ENCODE measurements around the gene FKBP11. TPM values are rescaled to one million over a fixed set of nuclear protein-coding genes. Genes with fewer than 3 reads are reported as not detected.

FKBP11 gene
- total RNA-seq, 1 donor from 2014 or later = 22.5 TPM

DNA sequence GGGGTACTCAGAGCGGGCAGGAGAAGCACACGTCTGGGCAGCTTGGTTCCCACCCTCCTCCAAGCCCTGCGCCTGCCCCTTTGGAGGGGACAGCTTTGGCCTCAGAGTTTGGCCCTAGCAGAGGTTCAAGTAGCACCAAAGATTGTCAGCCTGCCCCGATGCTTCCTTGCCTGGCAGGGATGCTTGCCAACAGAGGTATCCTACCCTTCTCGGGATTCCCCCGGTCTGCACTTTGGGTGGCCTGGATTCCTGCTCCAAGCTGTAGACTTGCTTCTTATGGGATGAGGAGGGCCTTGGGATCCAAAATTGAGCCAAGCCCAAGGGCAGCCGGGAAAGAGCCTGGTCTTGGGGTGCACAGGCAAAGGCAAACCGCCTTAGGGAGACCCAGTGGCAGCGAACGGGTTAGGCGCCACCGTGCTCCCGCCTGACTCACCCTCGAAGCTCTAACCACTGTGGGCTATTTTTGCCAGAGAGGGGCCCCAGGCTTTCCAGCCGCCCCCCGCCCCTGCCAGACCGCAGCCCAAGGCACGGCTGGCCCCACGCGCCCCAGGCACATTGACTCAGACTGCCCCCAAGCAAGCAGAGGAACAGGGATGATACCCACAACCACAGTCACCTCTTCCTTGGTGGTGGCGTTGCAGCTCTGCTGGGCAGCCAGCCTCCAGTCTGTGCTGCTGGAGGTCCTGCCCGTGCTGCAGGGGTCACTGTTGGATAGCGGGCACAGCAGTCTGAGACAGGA lies 47.1 kb upstream of the FKBP11 start:
- no peak for DNase-seq (ENCODE audit: low spot score, unreplicated experiment)
- Mint-ChIP-seq H3K4me3 (ENCODE audit: low read depth) (no peak overlapping the region), H3K36me3 (ENCODE audit: insufficient read depth) (no peaks in the 10 kb centered on the region), H3K27me3 (peaks cover 96% of the 10 kb centered on the region), H3K9me3 (ENCODE audit: low read depth) (no peaks in the 10 kb centered on the region), H3K4me1 (ENCODE audit: low read depth) (peaks cover 14% of the 10 kb centered on the region), H3K27ac (no peak overlapping the region)
- TF ChIP-seq, protein P1, sequence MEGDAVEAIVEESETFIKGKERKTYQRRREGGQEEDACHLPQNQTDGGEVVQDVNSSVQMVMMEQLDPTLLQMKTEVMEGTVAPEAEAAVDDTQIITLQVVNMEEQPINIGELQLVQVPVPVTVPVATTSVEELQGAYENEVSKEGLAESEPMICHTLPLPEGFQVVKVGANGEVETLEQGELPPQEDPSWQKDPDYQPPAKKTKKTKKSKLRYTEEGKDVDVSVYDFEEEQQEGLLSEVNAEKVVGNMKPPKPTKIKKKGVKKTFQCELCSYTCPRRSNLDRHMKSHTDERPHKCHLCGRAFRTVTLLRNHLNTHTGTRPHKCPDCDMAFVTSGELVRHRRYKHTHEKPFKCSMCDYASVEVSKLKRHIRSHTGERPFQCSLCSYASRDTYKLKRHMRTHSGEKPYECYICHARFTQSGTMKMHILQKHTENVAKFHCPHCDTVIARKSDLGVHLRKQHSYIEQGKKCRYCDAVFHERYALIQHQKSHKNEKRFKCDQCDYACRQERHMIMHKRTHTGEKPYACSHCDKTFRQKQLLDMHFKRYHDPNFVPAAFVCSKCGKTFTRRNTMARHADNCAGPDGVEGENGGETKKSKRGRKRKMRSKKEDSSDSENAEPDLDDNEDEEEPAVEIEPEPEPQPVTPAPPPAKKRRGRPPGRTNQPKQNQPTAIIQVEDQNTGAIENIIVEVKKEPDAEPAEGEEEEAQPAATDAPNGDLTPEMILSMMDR (IDR thresholded peaks at IDR 0.05; ENCODE audit: unreplicated experiment) = no peak

DNA sequence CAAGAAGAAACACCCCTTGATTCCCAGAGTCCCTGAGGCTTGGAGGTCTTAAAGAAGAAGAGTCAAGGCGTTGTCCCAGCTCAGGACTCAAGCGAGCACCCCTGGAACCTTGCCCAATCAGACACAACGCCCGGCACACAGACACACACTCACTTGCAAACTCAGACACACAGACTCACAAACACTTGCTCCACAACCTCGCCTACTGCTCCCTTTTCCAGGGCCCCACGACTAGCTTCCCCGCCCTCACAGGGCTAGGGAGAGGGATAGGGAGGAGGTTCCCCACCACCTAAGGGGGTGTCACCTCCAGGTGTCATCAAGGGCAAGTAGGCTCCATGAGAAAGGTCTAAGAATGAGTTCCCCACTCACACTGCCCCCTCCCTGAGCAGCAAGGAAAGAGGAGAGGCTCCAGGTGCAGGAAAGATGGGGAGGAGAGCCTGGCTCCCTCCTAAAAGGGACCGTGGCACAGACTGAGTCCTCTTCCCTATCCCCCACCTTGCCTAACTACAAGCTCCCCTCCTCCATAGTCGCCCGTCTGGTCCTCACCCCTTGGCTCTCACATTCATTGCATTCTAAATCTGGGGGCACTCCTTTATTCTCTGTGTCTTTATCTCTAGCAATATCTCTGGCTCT lies 45.5 kb upstream of the FKBP11 start:
- Mint-ChIP-seq H3K36me3 (ENCODE audit: insufficient read depth) (no peaks in the 10 kb centered on the region), H3K27ac (no peak overlapping the region), H3K9me3 (ENCODE audit: low read depth) (no peaks in the 10 kb centered on the region), H3K4me1 (ENCODE audit: low read depth) (peaks cover 14% of the 10 kb centered on the region), H3K4me3 (ENCODE audit: low read depth) (peak overlapping the region; percentile 64), H3K27me3 (peaks cover 88% of the 10 kb centered on the region)
- DNase-seq (ENCODE audit: low spot score, unreplicated experiment) = no peak
- TF ChIP-seq, protein P1 (IDR thresholded peaks at IDR 0.05; ENCODE audit: unreplicated experiment) = no peak

DNA sequence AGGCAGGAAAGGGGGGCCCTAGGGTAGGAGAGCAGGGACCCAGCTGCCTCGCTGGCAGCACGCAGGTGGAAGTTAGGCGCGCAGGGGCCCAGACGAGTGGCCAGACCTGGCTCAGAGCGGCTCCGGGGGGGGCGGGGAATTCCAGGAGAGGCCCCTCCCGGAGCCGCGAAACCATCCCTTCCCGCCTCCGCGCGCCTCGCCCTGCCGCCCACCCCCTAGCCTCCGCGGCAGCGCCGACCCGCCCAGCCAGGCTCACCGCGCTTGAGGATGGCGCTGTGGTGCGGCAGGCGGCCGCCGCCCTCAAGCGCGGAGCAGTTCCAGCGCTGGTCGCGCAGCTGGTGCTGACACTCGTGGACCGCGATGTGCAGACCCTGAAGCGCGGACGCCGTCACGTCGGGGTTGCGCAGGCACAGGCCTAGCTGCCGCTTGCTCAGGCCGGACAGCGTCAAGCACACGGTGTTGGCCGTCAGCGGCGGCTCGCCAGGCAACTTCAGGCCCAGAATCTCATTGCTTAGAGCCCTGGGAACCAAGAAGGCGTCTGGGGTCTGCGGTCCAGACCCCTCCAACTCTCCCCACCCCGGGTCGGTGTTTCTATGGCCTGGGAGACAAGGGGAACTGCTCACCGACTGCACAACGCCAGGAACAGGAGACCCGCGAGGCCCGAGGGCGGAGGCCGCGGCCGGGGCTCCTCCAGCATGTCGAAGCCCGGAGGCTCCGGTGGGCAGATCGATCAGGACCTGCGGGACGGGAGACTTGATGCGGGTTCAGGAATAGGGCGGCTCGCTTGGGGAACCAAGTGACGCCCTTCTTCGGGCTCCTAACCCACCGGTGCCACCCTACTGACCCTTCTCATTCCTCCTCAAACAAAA lies 44.8 kb upstream of the FKBP11 start:
- TF ChIP-seq, protein P1 (IDR thresholded peaks at IDR 0.05; ENCODE audit: unreplicated experiment) = peak; percentile 17
- no peaks in the 10 kb centered on the region for H3K36me3 Mint-ChIP-seq (ENCODE audit: insufficient read depth)
- H3K27me3 Mint-ChIP-seq = peaks cover 88% of the 10 kb centered on the region
- no peak overlapping the region for H3K4me3 Mint-ChIP-seq (ENCODE audit: low read depth)
- H3K9me3 Mint-ChIP-seq (ENCODE audit: low read depth) = no peaks in the 10 kb centered on the region
- peaks cover 14% of the 10 kb centered on the region for H3K4me1 Mint-ChIP-seq (ENCODE audit: low read depth)
- DNase-seq (ENCODE audit: low spot score, unreplicated experiment) = no peak
- no peak overlapping the region for H3K27ac Mint-ChIP-seq

DNA sequence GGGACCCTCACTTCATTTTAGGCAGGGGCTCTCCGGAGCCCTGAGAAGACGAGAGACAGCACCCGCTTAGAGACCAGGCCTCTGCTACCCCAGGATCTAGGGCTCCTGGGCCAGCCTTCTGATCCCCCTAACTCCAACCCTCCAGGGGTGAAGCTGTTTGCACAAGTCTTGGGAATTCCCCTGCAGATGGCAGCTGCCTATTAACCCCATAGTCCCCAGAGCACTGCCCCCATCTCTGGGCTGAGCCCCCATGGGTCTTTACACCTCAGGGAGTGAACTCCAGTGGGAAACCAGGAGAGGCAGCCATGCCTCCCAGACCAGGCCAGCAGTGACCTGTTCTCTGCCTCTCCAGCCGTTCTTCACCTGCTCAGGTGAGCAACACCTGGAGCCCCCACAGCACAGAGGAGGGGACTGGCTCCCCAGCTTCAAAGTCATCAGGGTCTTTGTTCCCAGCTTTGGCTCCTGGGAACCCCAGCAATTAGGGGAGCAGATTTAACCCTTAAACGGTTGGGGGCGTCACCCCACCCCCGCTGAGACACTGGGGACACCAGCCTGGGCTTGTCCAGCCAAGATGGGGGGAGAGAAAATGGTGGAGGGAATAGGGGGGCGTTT lies 44.0 kb upstream of the FKBP11 start:
- Mint-ChIP-seq H3K27ac (peak overlapping the region; percentile 62), H3K36me3 (ENCODE audit: insufficient read depth) (no peaks in the 10 kb centered on the region), H3K9me3 (ENCODE audit: low read depth) (no peaks in the 10 kb centered on the region), H3K4me3 (ENCODE audit: low read depth) (no peak overlapping the region), H3K27me3 (peaks cover 86% of the 10 kb centered on the region), H3K4me1 (ENCODE audit: low read depth) (peaks cover 14% of the 10 kb centered on the region)
- no peak for DNase-seq (ENCODE audit: low spot score, unreplicated experiment)
- TF ChIP-seq, protein P1 (IDR thresholded peaks at IDR 0.05; ENCODE audit: unreplicated experiment) = no peak

DNA sequence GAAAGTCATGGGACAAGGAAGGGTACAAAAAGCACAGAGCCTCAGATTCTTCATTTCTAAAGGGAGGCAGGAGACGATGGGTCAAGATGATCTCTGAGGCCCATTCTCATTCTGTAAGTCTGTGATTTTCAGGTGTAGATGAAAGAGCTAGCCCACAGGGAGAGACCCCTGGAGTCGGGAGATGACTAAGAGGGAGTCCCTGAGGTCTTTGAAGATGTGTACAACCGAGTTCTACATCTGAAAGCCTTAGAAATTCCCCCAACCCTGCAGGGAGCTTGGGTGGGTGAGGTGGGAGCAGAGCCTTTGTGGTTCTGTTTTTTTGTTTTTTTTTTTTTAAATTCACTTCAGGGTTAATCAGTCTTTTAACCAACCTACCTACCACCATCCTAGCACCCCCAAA lies 43.2 kb upstream of the FKBP11 start:
- Mint-ChIP-seq H3K27me3 (peaks cover 78% of the 10 kb centered on the region), H3K9me3 (ENCODE audit: low read depth) (no peaks in the 10 kb centered on the region), H3K4me3 (ENCODE audit: low read depth) (no peak overlapping the region), H3K4me1 (ENCODE audit: low read depth) (peaks cover 14% of the 10 kb centered on the region), H3K27ac (no peak overlapping the region), H3K36me3 (ENCODE audit: insufficient read depth) (no peaks in the 10 kb centered on the region)
- no peak for DNase-seq (ENCODE audit: low spot score, unreplicated experiment)
- TF ChIP-seq, protein P1 (IDR thresholded peaks at IDR 0.05; ENCODE audit: unreplicated experiment) = no peak
